ENCODE measurements around the gene ALDH8A1.

DNA sequence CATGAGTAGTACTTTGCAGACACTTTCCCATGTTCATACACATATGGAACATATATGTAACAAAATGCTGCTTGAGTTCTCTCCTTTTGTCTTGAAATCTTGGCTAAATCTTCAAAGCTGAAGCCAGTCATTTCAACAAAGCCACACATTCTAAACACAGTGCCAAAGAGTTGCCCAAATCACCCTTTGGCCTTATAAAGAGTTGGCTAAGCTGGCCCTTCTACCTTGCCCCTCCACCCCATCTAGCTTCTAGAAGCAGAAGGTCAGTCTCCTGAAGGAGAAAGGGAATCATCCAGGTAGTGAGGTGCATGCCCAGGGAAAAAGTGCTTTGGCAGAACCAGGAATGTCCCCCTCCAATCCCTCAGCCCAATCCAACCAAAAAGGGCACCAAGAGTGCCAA is 58.3 kb downstream of the ALDH8A1 start:
- TF ChIP-seq, protein P1, sequence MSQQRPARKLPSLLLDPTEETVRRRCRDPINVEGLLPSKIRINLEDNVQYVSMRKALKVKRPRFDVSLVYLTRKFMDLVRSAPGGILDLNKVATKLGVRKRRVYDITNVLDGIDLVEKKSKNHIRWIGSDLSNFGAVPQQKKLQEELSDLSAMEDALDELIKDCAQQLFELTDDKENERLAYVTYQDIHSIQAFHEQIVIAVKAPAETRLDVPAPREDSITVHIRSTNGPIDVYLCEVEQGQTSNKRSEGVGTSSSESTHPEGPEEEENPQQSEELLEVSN (IDR thresholded peaks at IDR 0.05) = no peak
- TF ChIP-seq, protein P2, sequence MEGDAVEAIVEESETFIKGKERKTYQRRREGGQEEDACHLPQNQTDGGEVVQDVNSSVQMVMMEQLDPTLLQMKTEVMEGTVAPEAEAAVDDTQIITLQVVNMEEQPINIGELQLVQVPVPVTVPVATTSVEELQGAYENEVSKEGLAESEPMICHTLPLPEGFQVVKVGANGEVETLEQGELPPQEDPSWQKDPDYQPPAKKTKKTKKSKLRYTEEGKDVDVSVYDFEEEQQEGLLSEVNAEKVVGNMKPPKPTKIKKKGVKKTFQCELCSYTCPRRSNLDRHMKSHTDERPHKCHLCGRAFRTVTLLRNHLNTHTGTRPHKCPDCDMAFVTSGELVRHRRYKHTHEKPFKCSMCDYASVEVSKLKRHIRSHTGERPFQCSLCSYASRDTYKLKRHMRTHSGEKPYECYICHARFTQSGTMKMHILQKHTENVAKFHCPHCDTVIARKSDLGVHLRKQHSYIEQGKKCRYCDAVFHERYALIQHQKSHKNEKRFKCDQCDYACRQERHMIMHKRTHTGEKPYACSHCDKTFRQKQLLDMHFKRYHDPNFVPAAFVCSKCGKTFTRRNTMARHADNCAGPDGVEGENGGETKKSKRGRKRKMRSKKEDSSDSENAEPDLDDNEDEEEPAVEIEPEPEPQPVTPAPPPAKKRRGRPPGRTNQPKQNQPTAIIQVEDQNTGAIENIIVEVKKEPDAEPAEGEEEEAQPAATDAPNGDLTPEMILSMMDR (IDR thresholded peaks at IDR 0.05; ENCODE audit: control extremely low read depth in 1 of 3, insufficient read depth in 1 of 3, low read depth in 1 of 3, low read length in 3 of 3) = no peak
